HG03571 (cell line): Measurements from ENCODE around the gene RPA3.
"Not testable (repeated sequence)": the region's sequence is repeated elsewhere in the genome, so short reads cannot be mapped to it uniquely, and the experiment has no call there.

ENCODE experiments used
- ATAC-seq: cut with Tn5 transposase; IDR thresholded peaks from one replicate; pipeline ENCODE4 v1.9.1; 2021; ENCODE audit not compliant: unreplicated experiment

The RPA3 gene

GRCh38 chr7:7695111-7695817 is 23.1 kb downstream of the RPA3 start:
- ATAC-seq = no peak

GRCh38 chr7:7694542-7694941 is 23.9 kb downstream of the RPA3 start:
- no peak for ATAC-seq

GRCh38 chr7:7693881-7694280 is 24.5 kb downstream of the RPA3 start:
- ATAC-seq = no peak

GRCh38 chr7:7688956-7689355 is 29.5 kb downstream of the RPA3 start:
- no peak for ATAC-seq

GRCh38 chr7:7688310-7688709 is 30.1 kb downstream of the RPA3 start:
- ATAC-seq = no peak

GRCh38 chr7:7687800-7688199 is 30.6 kb downstream of the RPA3 start:
- ATAC-seq = no peak

- no peak for ATAC-seq
Measured at GRCh38 chr7:7686811-7687508, 31.4 kb downstream of the RPA3 start.

- no peak for ATAC-seq
Measured at GRCh38 chr7:7682861-7683260, 35.5 kb downstream of the RPA3 start.

- ATAC-seq = no peak
Measured at GRCh38 chr7:7681936-7682329, 36.5 kb downstream of the RPA3 start.

GRCh38 chr7:7681191-7681935 is 37.0 kb downstream of the RPA3 start:
- ATAC-seq = no peak

GRCh38 chr7:7679640-7680039 is 38.8 kb downstream of the RPA3 start:
- not testable (repeated sequence) for ATAC-seq

- no peak for ATAC-seq
Measured at GRCh38 chr7:7675686-7676085, 42.7 kb downstream of the RPA3 start.

GRCh38 chr7:7673240-7673550 is 45.2 kb downstream of the RPA3 start:
- ATAC-seq = no peak

GRCh38 chr7:7672545-7673239 is 45.7 kb downstream of the RPA3 start:
- no peak for ATAC-seq

GRCh38 chr7:7671361-7671760 is 47.0 kb downstream of the RPA3 start:
- no peak for ATAC-seq

- ATAC-seq = no peak
Measured at GRCh38 chr7:7670490-7670889, 47.9 kb downstream of the RPA3 start.

- ATAC-seq = no peak
Measured at GRCh38 chr7:7668706-7669105, 49.7 kb downstream of the RPA3 start.

- ATAC-seq = no peak
Measured at GRCh38 chr7:7667187-7667586, 51.2 kb downstream of the RPA3 start.

- no peak for ATAC-seq
Measured at GRCh38 chr7:7665031-7665430, 53.4 kb downstream of the RPA3 start.

GRCh38 chr7:7664291-7664690 is 54.1 kb downstream of the RPA3 start:
- no peak for ATAC-seq

- ATAC-seq = no peak
Measured at GRCh38 chr7:7662527-7662926, 55.9 kb downstream of the RPA3 start.

GRCh38 chr7:7656459-7656858 is 61.9 kb downstream of the RPA3 start:
- ATAC-seq = not testable (repeated sequence)
